Stimulated activated CD4-positive, alpha-beta T cell treated with anti-CD3 and anti-CD28 coated beads, TNF-alpha, amount 100 ng/mL, for 24 hours (primary cell): ENCODE data around the gene CUL4A.
"Not testable (repeated sequence)": the region's sequence is repeated elsewhere in the genome, so short reads cannot be mapped to it uniquely, and the experiment has no call there.

Source experiments
- DNase-seq, 3 experiments: peaks; one replicate each; pipeline ENCODE4 v3.0.0-alpha.2; 2020; ENCODE audit warnings: low read depth in 3 of 3

CUL4A gene

DNA sequence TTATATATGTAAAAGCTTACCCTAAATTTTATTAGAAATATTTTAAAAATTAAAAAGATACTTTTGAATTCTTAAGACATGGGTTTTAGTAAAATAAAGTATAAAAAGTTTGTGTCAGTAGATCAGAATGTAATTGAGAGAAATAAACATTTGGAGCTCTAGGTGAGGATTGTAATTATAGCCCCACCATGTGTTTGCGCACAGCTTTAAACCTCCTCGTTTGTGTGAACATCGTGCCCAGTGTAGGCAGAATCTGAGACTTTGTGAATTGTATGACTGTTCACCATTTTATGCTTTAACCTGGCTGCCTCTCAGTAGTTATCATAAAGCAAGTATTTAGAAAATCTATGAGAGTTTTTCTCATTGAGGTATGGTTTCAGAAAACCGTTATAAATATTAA is 29.1 kb downstream of the CUL4A start:
- DNase-seq = no peak

DNA sequence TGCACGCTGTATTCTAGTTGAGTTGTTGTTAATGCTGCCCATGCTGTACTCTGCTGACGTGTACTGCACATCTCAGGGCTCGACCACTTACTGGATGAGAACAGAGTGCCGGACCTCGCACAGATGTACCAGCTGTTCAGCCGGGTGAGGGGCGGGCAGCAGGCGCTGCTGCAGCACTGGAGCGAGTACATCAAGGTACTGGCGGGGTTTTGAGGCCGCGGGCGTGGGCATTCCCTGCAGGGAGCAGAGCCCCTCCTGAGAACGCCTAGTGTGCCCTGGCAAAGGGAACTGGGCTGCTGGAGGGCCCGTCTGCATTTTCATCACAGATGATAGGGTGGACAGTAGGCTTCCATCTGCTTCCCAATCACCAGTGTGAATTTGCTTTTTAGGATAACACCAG is 29.9 kb downstream of the CUL4A start:
- DNase-seq = no peak

DNA sequence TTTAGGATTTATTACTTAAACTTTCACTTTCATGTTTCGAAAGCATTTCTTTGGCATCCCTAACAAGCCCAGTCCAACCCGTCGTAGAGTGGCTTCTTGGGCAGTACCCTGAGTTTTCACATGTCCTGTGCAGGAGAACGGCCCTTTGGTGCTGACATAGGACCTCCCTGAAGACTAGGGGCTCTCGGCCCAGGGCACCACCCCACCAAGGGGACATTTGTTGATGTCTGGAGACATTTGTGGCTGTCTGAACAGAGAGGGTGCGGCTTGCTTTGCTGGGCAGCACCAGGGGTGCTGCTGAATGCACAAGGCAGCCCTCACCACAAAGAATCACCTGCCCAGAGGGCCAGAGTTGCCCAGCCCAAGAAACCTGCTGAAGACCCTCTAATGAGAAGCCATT is 30.6 kb downstream of the CUL4A start:
- no peak for DNase-seq

DNA sequence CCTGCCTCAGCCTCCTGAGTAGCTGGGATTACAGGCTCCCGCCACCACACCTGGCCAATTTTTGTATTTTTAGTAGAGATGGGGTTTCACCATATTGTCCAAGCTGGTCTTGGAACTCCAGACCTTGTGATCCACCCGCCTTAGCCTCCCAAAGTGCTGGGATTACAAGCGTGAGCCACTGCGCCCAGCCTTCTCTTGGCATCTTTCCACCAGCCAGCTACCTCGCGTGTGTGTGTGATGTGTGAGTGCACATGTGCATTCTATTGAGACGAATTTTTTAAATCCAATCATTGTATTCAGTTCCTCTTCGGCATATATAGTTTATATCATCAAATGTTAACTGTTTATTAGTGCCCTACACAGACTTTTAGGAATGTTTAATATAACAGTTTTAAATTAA is 32.2 kb downstream of the CUL4A start:
- DNase-seq = not testable (repeated sequence)

DNA sequence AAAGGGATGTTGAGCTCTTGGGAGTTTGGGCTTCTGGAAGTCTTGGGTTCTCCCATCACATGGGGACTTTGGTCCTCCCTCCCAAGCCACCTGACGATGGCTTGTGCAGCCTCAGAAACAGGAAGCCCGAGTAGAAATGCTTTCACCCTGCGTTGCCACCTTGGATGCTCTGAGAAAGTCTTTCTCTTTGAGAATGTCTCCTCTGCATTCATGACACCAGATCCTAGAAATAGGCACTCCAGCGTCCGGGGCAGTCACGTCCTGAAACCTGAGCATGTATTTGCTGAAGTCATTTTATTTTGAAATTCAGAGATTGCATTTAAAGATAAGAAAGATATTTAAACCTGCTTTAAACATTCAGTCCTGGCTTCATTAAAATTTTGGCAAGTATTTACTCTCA is 34.4 kb downstream of the CUL4A start:
- no peak for DNase-seq

DNA sequence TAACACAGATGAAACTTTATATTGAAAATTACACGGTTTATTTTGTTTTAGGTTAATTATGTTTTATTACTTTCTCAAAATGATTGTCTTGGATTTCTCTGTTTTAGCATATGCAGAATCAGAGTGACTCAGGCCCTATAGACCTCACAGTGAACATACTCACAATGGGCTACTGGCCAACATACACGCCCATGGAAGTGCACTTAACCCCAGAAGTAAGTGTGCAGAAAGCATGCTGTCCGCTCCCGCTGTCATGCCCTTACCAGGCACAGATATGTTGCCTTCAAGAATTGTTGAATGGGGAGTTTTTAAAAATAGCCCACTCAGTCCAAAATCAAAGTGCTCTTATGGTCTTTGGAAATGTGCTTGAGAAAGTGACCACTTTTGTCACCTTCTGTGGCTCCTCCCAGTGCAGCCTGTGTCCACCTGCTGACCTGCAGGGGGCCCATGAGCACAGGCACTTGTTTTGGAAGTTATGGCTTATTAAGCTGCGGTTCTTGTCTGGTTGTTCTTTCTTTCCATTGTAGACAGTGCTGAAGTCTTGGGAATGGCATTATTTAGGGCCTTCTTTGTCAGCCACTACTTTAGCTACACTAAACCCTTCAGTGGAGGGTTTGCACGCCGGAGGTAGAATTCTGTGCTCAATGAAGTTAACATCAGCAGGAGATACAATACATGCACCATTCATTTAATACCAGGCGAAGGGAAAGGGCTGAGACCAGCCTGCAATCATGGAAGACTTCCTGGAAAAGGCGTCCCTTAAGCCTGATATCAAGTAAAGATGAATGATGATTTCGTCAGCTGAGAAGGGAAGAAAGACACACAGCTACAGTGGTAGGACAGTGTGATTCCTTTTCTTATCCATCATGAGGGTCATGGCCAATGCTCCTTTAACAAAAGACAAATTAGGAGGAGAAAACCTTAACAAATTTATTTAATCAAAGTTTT is 36.7 kb downstream of the CUL4A start:
- DNase-seq = no peak

DNA sequence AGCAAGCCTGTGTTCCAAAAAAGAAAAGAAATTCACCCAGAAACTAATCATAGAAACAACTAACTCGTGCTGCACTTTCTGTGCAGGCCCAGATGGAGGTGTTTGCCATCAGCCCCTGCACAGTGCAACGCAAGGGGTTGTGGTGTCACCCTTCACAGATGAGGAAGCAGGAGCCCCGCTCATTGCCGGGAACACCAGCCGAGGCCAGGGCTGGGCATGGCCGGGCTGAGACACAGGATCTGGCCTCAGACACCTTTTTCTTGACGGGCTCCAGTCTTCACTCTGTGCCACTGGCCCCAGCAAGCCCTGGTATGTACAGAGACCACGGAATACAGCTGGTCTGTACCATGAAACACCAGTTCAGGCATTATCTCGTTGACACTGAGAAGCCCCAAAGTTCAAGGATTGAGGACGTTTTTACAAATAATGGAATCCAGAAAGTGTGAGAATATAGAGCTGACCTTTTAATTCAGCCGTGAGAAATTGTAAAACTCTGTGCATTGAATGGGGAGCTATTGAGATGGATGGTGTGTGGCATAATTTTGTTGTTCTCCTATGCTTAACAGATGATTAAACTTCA is 43.2 kb downstream of the CUL4A start:
- no peak for DNase-seq

DNA sequence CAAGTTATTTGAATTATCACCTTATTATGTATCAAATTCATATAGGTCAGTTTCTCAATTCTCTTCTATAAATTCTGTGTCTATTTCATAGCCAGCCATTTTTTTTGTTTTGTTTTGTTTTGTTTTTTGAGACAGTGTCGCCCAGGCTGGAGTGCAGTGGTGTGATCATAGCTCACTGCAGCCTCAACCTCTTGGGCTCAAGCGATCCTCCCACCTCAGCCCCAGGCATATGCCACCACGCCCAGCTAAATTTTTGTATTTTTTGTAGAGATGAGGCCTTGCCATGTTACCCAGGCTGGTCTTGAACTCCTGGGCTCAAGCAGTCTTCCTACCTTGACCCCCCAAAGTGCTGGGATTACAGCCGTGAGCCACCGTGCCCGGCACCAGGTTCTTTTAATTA is 48.5 kb downstream of the CUL4A start:
- DNase-seq = not testable (repeated sequence)

DNA sequence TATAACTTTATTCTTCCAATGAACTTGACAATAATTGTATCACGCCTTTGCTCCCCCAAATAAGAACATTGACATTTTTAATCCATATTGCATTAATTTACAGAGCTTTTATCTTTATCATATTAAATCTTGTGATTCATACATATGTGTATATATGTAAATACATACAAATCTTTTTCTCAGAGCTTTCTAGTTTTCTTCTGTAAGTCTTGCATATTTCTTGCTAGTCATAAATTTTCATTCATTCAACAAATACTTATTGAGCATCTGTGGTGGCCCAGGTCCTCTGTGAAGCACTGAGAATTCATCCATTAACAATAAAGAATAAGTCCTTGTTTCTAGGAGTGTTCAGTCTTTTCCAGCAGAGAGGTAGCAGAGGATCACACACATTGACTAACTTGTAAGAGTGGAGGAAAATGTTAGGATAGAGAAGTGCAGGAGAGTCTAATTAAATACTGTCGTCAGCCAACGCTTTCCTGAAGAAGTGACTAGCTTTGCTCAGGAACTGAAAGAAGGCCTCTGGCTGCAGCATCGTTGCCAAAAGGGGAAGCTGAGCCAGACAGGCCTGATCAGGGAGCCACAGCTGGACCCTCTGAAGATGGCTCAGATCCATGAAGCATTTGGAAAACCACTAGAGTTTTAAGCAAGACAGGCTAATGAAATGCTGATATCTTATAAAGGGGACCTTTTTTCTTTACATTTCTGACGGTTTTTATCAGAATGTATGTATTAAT is 49.1 kb downstream of the CUL4A start:
- DNase-seq = no peak

DNA sequence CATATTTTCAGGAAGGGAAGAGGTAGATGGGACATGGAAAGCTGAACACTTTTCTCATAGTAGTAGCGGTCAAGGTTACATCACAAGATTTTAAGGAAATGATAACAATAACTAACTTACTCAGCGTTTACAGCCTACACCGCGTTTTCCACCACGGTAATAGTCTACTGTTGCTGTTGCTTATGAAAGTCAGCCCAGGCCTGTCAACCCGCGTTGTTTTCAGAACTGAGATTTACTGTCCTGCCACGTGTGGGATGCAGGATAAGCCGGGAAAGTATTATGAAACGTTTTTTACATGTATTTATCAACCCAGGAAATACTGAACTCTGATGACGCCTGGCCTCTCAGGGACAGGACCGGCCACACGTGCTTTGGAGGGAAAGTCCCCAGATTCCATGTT is 51.6 kb downstream of the CUL4A start:
- no peak for DNase-seq

DNA sequence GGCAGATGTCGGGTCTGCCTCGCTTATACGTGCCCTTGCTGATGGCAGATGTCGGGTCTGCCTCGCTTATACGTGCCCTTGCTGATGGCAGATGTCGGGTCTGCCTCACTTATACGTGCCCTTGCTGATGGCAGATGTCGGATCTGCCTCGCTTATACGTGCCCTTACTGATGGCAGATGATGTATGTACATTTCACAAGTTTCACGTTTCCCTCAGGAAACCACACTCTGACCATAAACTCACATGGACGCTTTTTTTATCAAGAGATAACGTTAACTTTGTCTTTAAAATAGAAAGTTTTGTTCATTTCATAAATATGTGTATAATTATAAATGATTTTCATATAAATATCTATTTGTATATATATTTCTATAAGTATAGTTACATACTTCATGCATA is 53.6 kb downstream of the CUL4A start:
- not testable (repeated sequence) for DNase-seq

DNA sequence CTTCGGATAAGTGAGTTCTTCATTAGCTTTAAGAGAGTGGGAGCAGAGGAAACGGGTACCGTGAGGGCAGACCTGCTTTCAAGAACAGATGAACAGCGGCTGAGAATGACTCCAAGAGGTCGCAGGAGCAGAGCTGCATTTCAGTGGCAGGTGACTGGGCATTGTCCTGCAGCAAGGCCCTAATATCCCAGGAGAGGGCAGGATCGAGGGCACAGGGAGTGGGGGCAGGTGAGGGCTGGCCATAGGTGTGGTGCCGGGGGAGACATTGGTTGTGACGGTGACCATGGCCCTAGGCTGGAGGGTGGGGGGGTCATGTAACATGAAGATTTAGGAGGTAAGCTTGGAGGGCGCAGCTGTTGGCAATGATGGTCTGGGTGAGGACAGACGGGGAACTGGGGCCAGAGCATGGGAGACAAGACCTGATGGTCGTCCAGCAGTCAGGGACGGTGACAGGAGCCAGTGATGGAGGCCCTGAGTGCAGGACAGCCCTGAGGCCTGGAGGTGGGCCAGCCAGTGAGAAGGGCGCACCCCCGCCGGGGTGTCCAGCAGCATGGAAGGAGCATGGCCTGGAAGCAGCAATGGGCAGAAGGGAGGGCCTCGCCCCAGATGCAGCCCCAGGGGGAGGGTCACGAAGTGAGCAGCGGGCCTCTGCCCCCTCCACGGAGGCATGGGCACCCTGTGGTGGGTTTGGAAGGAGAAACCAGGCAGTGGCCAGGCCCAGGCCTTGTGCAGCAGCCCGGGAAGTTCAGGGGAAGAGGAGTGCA is 58.4 kb downstream of the CUL4A start:
- DNase-seq = no peak

DNA sequence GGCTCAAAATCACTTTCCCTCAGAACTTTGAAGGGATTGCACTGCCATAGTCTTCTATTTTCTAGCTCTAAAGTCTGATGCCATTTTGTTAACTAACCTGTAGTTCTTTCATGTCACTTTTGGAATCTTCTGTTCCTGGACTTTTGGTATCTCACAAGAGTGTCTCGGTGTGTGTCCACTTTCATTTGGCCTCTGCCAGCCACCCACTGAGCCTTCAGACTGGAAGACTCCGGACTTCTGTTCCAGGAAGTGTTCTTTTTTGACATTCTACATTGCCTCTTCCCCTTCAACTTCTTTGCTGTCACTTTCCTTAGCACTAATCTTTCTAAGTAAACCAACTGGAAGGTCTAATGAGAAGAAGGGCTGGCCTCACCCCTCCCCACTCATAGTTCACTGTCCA is 62.6 kb downstream of the CUL4A start:
- DNase-seq = no peak

DNA sequence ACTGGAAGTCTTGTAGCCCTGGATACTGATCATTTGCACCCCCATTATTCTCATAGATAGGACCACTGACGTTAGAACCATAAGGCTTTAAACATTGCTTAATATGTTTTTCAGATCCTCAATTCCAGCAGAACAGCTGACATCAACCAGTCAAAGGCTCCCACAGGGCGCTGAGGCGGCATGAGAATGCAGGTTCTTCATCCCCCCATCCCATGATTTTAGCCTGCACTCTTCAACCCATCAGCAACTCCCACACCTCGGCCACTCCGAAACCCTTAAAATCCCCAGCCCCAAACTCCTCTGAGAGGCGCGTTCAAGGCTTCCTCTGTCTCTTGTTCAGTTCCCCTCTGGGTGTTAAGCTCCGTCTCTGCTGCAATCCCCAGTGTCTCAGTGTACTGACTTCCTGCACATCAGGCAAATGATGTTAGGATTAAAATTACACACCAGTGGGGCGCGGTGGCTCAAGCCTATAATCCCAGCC is 63.3 kb downstream of the CUL4A start:
- DNase-seq = no peak

DNA sequence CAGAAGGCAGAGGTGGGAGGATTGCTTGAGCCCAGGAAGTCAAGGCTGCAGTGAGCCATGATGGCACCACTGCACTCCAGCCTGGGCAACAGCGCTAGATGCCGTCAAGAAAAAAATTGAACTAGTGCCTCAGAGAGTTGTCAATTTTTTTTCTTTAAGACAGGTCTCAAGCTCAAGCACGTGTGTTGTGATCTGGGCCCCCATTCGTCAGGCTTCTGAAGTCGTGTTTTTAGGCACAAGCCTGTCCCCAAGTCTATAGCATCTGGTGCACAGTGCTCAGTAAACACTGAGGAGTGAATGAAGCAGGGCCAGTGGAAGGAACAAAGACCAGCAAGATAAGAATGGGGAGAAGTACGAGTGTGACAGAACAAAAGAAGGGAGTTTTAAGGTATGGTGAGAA is 63.9 kb downstream of the CUL4A start:
- no peak for DNase-seq

DNA sequence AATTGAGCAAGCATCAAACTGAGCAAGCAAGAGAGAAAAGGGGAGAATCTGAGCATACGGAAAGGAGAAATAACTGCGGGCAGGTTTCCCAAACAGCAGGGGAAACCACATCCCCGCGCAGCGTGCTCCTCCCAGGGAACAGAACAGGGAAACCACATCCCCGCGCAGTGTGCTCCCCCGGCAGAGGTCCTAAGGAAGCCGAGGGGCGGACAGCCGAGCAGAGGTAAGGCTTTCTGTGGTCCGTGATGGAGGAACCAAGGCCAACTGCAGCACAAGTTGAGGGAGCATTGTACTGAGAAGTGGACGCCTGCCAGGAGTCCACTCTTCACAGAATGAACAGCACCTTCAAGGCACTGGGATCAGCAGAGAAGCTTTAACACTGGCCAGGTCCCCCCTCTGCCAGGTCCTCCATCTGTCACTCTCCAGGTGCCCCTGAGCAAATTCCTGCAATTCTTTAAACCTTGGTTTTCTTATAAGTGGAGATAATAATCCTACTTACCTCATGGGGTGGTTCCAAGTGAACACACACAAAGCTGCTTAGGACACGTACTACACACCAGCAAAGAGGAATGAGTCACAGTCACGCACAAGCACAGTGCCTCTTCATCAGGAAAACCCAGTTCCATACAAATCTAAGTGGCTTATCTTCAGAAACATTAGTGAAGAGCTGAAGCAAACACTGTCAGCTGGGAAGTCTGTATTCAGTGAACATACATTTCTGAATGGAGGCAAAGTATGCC is 64.6 kb downstream of the CUL4A start:
- no peak for DNase-seq

DNA sequence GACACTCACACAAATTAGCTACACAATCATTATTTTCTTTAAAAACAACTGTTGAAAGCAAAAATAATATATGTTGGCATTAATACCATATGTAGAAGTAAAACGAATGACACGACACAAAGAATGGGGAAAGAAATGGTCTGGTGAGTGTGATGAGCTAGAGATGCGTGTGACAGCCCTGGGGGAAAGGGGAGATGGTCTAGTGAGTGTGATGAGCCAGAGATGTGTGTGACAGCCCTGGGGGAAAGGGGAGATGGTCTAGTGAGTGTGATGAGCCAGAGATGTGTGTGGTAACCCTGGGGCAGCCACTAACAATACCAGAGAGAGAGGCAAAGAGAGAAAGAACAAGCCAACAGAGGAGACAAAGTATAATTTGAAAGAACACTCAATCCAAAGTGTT is 65.3 kb downstream of the CUL4A start:
- no peak for DNase-seq

DNA sequence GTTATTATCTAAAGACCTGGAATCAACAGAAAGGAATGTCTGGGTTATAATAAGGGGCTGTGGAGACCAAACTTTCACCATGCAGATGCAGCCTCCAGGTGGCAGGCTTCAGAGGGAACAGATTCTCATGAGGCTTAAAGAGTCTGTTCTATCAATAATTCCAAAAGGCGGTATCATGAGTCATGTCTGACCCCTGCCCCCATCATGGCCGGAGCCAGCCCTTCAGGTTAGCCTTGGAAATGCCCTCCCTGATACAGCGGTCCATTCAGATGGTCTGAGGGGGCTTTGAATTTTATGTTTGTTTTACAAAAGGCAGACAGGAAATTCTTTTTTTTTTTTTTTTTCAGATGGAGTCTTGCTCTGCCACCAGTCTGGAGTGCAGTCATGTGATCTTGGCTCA is 66.0 kb downstream of the CUL4A start:
- peak in 1 of 3 experiments; percentile 24 for DNase-seq

DNA sequence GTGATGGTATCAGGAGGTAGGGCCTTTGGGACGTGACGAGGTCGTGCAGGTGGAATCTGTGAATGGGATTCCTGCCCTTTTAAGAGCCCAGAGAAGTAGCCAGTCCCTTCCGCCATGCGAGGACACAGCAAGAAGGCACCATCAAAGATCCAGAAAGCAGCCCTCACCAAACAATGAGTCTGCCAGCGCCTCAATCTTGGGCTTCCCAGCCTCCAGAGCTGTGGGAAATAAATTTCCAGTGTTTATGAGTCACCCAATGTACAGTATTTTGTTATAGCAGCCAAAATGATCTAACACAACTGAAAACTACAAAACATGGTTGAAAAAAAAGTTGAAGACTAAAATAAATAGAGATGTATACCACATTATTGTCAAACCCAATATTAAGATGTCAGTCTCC is 70.7 kb downstream of the CUL4A start:
- DNase-seq = no peak

DNA sequence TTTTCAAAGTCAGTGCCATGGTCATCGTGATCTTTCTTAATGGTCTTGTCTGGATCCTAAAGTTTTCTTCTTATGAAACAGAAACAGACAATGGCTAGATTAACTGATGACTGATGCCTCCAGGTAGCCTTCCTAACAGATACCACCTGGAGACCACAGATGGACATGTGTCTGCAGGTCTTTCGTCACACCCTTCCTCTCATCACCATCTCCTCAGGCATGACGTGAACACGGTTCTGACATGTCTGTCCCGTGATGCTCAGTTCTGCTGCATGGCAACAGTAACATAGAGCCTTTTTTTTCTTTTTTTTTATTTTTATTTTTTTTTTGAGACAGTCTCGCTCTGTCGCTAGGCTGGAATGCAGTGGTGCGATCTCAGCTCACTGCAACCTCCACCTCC is 74.5 kb downstream of the CUL4A start:
- no peak for DNase-seq

DNA sequence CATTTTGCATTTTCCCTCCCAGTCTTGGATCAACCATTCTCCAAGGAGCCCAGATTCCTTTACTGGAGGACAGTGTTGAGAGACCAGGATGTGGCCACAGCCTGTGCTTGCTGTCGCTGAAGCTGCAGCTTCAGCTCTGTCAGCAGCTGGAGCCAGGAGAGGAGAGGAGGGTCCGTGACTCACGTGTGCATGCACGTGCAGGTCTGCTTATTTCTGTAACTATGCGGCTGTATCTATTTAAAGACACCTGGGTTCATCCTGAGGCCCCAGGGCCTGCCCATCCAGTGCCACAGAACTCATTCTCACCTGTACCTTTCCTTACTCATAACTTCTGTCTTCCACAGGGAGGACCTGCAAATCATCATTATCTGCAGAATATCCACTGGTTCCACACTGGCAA is 79.5 kb downstream of the CUL4A start:
- DNase-seq = no peak
